Esophagus squamous epithelium (tissue), 4 donors: Measurements from ENCODE around the gene ANKRD44.

ENCODE experiments used
- CTCF ChIP-seq, 6 experiments: fragments of 450-650 bp in 4 of 6; fragments of 200-600 bp in 2 of 6; sonication (generic) in 2 of 6; IDR thresholded peaks; one replicate each; pipeline ENCODE4 v1.5.1; 2016 to 2019; ENCODE audit warnings: antibody characterized with exemption in 6 of 6, mild to moderate bottlenecking in 4 of 6, moderate library complexity in 4 of 6
- POLR2A ChIP-seq, 4 donors: fragments of 450-650 bp; IDR thresholded peaks; one replicate each; pipeline ENCODE4 v1.6.1; 2017; ENCODE audit warnings: antibody characterized with exemption in 4 of 4, mild to moderate bottlenecking in 4 of 4, moderate library complexity in 3 of 4

GRCh38 chr2:197311421-197312033 lies 947 bp upstream of the ANKRD44 start:
- no peak for TF ChIP-seq CTCF (IDR thresholded peaks at IDR 0.05)
- no peak for TF ChIP-seq POLR2A (IDR thresholded peaks at IDR 0.05)
